ENCODE measurements around the gene SLC46A3.

Gene SLC46A3

DNA sequence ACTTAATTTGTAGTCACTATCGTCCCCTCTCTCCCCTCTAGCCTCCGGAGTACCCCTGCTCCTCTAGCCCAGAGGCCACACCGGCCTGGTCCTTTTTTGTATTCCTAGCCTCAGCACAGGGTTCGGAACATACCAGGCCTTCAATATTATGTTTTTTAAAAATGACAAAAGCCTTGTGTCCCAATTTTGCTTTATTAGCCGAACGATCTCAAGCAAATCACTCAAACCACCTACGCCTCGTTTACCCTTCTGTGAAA, 60.3 kb downstream of the SLC46A3 start:
- TF ChIP-seq, protein P1, sequence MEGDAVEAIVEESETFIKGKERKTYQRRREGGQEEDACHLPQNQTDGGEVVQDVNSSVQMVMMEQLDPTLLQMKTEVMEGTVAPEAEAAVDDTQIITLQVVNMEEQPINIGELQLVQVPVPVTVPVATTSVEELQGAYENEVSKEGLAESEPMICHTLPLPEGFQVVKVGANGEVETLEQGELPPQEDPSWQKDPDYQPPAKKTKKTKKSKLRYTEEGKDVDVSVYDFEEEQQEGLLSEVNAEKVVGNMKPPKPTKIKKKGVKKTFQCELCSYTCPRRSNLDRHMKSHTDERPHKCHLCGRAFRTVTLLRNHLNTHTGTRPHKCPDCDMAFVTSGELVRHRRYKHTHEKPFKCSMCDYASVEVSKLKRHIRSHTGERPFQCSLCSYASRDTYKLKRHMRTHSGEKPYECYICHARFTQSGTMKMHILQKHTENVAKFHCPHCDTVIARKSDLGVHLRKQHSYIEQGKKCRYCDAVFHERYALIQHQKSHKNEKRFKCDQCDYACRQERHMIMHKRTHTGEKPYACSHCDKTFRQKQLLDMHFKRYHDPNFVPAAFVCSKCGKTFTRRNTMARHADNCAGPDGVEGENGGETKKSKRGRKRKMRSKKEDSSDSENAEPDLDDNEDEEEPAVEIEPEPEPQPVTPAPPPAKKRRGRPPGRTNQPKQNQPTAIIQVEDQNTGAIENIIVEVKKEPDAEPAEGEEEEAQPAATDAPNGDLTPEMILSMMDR (IDR thresholded peaks at IDR 0.05; ENCODE audit: low read depth, low read length) = no peak
- peak overlapping the region; percentile 96 for H3K4me3 ChIP-seq (ENCODE audit: low read depth, low read length)

DNA sequence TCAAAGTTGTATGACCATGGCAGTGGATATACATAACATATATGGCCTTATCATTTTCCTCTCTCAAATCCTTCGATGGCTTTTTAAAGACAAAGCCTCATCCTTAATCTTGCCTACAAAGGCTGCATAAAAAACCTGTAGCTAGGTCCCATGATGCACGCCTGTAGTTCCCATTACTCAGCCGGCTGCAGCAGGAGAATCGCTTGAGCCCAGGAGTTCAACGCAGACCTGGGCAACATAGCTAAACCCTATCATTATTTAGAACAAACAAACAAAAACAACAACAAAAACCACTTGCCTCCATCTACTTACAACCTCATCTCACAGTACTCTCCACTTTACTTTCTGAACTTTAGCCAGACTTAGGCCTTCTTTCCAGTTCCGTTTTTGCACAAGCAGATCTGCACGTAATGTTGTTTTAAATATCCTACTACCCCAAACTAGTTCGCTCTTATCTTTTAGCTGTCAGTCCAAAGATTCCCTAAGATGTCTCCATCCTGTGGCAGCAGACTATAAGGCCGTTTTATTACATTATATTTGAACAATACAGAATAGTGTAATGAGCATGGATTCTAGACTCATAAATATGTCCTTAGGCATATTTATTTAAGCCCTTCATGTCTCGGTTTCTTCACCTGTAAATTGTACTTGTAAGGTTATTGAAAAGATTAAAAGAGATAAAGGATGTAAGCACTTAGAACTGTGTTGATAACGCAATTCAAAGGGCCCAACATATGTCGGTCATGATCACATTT, 60.8 kb downstream of the SLC46A3 start:
- TF ChIP-seq, protein P1 (IDR thresholded peaks at IDR 0.05; ENCODE audit: low read depth, low read length) = no peak; the same call in 1 of the 2 replicates

DNA sequence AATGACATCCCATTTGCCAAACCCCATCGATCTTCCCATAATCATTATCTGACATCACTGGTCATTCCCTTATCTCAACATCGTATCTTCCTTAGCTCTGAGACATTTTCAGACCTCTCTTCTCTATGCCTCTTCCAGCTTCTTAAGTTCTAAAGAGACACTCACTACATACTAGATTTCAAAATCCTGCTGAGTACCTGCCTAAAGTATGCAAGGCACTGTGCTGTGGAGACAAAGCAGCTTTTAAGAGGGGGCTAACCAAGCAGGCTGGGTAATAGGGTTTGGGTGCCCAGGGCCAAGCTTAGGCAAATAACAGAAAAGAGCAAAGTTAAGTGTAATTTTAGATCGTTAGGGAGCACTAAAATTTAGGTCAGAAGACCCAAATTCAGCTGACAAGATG, 63.2 kb downstream of the SLC46A3 start:
- no peak overlapping the region for H3K4me3 ChIP-seq (ENCODE audit: low read depth, low read length)
- TF ChIP-seq, protein P1 (IDR thresholded peaks at IDR 0.05; ENCODE audit: low read depth, low read length) = no peak

More for the DNA sequence above, 60.8 kb downstream of the SLC46A3 start:
- peak overlapping the region; percentile 96 for H3K4me3 ChIP-seq (ENCODE audit: low read depth, low read length)

DNA sequence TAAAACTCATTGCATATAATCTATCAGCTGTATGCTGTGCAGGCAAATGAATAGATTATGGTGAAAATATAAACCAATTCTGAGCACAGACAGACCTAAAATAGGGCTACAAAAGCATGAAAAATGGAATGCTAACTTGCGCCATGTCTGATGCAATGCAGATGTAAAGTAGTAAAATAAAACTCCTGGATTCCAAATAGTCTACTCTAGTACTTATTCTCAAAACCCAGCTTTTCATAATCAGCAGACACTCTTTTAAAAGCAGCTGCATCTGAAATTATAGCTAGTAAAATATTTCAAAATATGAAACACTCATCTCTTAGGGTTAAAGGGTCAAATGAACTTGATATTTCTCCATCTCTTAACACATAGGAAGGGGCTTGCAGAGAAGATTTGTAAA, 64.5 kb downstream of the SLC46A3 start:
- no peak overlapping the region for H3K4me3 ChIP-seq (ENCODE audit: low read depth, low read length)
- TF ChIP-seq, protein P1 (IDR thresholded peaks at IDR 0.05; ENCODE audit: low read depth, low read length) = no peak

DNA sequence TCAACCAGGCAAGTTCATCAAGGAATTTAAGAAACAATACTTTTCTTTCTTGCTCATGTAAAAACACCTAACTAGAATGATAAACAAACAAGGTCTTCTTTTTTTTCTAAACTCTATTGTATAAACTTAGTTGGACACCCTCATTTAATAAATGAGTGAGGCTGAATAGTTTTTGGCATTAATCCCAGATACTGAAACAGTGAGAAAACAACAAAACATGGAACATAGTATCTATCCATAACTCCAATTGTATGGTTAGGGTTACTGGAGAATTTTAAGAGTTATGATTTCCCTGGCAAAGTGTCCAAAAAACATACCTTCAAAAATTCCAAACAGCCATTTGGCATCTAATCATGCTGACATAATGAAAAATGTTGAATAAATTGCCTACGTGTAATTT, 65.7 kb downstream of the SLC46A3 start:
- TF ChIP-seq, protein P1 (IDR thresholded peaks at IDR 0.05; ENCODE audit: low read depth, low read length) = no peak
- H3K4me3 ChIP-seq (ENCODE audit: low read depth, low read length) = no peak overlapping the region

DNA sequence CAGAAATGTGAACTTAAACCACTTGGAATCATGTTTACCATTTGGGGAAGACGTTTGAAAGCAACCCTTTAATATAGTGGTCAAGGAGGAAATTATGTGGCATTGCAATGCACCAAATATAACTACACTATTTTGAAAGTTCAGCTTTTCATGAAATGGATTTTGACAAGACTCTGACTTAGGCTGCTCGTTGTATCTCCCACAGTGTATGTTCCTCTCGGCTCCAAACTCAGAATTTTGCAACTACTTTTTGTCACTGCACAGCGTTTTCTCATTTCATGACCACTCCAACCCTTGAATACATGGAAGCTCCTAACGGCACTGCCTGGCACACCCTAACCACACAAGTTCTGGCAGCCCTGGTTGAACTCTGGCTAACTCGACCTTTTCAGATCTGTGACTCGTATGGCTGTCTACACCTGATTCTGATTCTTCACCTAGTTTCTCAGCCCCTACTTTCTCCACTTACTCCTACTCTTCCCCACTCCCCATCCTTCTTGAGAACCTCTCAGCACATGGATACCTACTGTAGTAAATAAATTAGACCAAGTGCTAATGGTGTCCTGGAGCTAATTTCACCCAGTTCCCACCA, 66.9 kb downstream of the SLC46A3 start:
- no peak overlapping the region for H3K4me3 ChIP-seq (ENCODE audit: low read depth, low read length)
- TF ChIP-seq, protein P1 (IDR thresholded peaks at IDR 0.05; ENCODE audit: low read depth, low read length) = no peak

DNA sequence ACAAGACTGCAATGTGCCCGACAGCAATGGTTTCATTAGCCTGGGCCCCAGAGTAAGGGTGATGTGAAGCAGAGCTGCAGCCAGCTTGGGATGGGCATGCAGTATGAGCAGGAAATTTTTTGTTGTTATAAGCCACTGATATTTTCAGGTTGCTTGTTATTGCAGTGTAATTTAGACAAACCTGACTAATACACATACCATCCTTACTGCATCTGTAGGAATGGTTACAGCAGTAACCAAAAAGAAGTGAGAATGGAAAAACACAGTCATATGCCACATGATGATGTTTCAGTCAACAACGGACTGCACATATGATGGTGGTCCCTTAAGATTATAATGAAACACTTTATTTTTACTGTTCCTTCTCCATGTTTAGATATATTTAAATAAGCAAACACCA, 68.5 kb downstream of the SLC46A3 start:
- TF ChIP-seq, protein P1 (IDR thresholded peaks at IDR 0.05; ENCODE audit: low read depth, low read length) = no peak
- no peak overlapping the region for H3K4me3 ChIP-seq (ENCODE audit: low read depth, low read length)
